Left lobe of liver (tissue), 2 donors: Measurements from ENCODE around the gene GSE1. TPM values are rescaled to one million over a fixed set of nuclear protein-coding genes. Genes with fewer than 3 reads are reported as not detected.

Source experiments
- ATAC-seq: fragments of 200-7000 bp; cut with Tn5 transposase; one replicate; pipeline ENCODE4 v1.9.1; 2020; ENCODE audit warnings: mild to moderate bottlenecking, moderate library complexity
- DNase-seq: peaks from one replicate; pipeline ENCODE4 v3.0.0-alpha.2; 2020; ENCODE audit warnings: low spot score
- total RNA-seq: library from RNA; stranded (reverse); gene quantifications from one replicate; pipeline ENCODE4 v1.2.1, GENCODE V29; 2021
- donor health status: DM: no; HTN: no; CAD: no; lungs with moderate emphysema.
- donor health status: DM: no; HTN: yes; CAD: no.

Gene GSE1
- total RNA-seq, 1 donor from 2014 or later, result 38.3 TPM

- no peak for DNase-seq
- ATAC-seq, result peak; percentile 8
These were observed 18.8 kb downstream of the GSE1 start for GRCh38 chr16:85631802-85632393.

- ATAC-seq, result peak; percentile 13
- no peak for DNase-seq
These were observed 19.8 kb downstream of the GSE1 start for GRCh38 chr16:85632709-85633437.

GRCh38 chr16:85633438-85633743 lies 20.3 kb downstream of the GSE1 start:
- ATAC-seq, result no peak
- no peak for DNase-seq

- DNase-seq, result no peak
- ATAC-seq, result no peak
These were observed 20.8 kb downstream of the GSE1 start for GRCh38 chr16:85633888-85634287.

GRCh38 chr16:85634747-85635544 lies 21.8 kb downstream of the GSE1 start:
- ATAC-seq, result no peak
- no peak for DNase-seq

- peak; percentile 41 for ATAC-seq
- DNase-seq, result no peak
These were observed 22.5 kb downstream of the GSE1 start for GRCh38 chr16:85635545-85636140.

GRCh38 chr16:85636234-85636812 lies 23.2 kb downstream of the GSE1 start:
- no peak for ATAC-seq
- no peak for DNase-seq

GRCh38 chr16:85637061-85637807 lies 24.1 kb downstream of the GSE1 start:
- no peak for DNase-seq
- no peak for ATAC-seq

- peak; percentile 32 for ATAC-seq
- DNase-seq, result no peak
These were observed 24.9 kb downstream of the GSE1 start for GRCh38 chr16:85637808-85638647.

- ATAC-seq (peak; percentile 47), DNase-seq (peak; percentile 67)
These were observed 25.7 kb downstream of the GSE1 start for GRCh38 chr16:85638695-85639409.

- peak; percentile 83 for DNase-seq
- ATAC-seq, result peak; percentile 64
These were observed 26.6 kb downstream of the GSE1 start for GRCh38 chr16:85639529-85640253.

GRCh38 chr16:85640254-85640558 lies 27.1 kb downstream of the GSE1 start:
- ATAC-seq, result no peak
- no peak for DNase-seq

GRCh38 chr16:85640585-85640984 lies 27.5 kb downstream of the GSE1 start:
- ATAC-seq (no peak), DNase-seq (no peak)

GRCh38 chr16:85641305-85641704 lies 28.2 kb downstream of the GSE1 start:
- no peak for DNase-seq
- no peak for ATAC-seq

- DNase-seq (peak; percentile 96), ATAC-seq (peak; percentile 70)
These were observed 28.7 kb downstream of the GSE1 start for GRCh38 chr16:85641776-85642176.

GRCh38 chr16:85642762-85643358 lies 29.7 kb downstream of the GSE1 start:
- no peak for DNase-seq

GRCh38 chr16:85643631-85644030 lies 30.5 kb downstream of the GSE1 start:
- no peak for ATAC-seq
- no peak for DNase-seq

More at GRCh38 chr16:85642762-85643358, 29.7 kb downstream of the GSE1 start:
- no peak for ATAC-seq

GRCh38 chr16:85644093-85644712 lies 31.1 kb downstream of the GSE1 start:
- no peak for ATAC-seq
- DNase-seq, result no peak
